HUDEP-2 (cell line): Measurements from ENCODE around the gene DAGLA.

Experiments used
- DNase-seq, 76 experiments: peaks; one replicate each; lab custom pipeline; 2025; ENCODE audit not compliant: unreplicated experiment in 76 of 76; lab: John Stamatoyannopoulos, UW

DAGLA gene

DNA sequence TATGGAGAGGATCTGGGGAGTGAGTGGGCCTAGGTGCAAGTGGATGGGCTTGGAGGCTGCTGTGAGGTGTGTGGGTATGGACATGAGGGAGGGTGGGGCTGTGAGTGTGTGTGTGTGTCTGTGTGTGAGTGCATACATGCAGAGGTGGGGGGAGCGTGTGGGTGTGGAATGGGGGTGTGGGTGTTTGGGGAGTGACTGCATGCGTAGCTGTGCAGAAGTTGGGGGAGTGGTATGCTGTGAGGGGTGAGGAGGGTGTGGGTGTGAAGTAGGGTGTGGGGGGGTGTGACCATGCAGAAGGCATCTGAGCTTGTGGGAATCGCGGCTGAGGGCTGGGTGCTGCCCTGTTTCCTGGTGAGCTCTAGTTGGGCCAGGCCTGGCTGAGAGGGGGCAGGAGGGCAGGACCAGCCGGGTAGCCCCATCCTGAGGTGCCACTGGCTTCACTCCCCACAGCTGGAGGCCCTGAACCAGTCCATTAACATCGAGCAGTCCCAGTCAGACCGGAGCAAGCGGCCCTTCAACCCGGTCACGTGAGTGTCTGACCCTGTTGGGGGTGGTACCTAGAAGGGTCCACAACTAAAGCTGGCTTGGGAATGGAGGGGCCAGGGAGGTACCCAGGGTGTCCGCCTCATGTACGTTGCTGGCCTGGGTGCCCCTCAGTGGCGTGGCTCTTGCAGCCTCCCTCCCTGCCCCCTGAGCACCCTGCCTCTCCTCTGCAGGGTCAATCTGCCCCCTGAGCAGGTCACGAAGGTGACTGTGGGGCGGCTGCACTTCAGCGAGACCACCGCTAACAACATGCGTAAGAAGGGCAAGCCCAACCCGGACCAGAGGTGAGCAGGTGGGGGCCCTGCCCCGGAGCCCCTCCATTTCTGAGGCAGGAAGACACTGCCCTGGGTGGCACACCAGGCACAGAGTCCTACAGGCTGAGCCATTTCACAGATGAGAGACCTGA, 95.7 kb downstream of the DAGLA start:
- DNase-seq: peak in 7 of 76 experiments; percentile 15 to 46 (median 23)

DNA sequence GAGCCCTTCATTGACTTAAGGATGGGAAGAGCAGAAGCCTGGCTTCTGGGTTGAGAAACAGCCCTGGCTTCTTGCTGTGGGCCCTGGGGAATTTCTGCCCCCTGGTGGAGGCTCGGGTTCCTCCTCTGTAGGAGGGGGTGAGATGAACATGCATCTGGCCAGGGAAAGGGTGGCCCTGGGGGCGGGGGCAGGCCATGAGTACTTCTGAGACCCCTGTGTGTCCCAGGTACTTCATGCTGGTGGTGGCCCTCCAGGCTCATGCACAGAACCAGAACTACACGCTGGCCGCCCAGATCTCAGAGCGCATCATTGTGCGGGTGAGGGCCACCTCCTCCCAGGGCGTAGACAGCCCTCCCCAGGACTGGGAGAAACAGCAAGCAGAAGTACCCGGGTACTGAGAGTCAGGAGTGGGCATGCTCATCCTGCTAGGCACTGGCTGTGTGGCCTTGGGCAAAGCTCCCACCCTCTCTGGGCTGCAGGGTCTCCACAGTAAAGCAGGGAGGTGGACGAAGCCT, 96.4 kb downstream of the DAGLA start:
- peak in 62 of 76 experiments; percentile 5 to 79 (median 52) for DNase-seq

DNA sequence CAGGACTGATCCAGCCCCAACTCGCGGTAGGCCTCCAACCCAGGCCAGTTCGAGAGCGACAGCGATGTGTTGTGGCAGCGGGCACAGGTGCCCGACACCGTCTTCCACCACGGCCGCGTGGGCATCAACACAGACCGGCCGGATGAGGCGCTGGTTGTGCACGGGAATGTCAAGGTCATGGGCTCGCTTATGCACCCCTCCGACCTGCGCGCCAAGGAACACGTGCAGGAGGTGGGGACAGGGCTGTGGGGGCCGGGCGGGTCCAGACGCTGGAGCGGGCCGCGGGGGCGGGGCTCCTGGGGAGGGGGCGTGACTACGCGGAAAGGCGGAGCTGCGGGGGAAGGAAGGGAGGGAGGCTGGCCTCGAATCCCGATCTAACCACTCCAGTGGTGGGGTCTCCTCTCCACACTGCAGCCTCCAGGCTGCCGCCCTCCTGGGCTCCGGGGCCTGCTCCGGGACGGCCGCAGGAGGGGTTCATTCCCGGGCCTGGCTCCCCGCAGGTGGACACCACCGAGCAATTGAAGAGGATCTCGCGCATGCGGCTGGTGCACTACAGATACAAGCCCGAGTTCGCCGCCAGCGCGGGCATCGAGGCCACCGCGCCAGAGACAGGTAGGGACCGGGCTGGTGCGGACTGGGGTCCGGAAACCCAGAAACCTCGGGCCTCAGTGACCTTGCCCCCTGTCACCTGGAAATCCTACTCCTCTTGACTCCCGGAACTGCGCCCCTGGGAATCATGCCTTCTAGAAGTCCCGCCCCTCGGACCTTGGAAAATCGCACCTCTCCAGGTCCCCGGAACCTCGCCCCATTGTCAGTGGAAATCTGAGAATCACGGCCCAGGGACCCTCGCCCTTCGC, 97.3 kb downstream of the DAGLA start:
- DNase-seq: peak in 15 of 76 experiments; percentile 6 to 42 (median 18)

DNA sequence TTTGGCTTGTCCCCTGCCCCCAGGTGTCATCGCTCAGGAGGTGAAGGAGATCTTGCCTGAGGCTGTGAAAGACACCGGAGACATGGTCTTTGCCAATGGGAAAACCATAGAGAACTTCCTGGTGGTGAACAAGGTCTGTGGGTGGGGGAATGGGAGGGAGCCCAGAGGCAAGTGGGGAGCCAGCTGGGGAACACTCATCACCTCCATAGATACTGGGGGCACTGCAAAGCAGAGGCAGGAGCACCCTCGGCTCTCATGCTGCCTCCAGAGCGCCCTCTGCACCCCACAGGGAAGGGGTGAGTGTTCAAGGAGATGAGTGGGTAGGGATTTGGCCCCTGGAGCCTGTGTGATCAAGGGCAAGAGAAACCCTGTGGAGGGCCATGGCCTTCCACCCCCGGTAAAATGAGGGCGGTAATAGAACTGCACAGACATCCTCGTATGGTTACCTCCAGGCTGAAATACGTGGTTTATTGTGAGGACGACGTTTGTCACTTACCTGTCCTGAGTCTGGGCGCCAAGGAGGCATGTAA, 98.2 kb downstream of the DAGLA start:
- no peak for DNase-seq

DNA sequence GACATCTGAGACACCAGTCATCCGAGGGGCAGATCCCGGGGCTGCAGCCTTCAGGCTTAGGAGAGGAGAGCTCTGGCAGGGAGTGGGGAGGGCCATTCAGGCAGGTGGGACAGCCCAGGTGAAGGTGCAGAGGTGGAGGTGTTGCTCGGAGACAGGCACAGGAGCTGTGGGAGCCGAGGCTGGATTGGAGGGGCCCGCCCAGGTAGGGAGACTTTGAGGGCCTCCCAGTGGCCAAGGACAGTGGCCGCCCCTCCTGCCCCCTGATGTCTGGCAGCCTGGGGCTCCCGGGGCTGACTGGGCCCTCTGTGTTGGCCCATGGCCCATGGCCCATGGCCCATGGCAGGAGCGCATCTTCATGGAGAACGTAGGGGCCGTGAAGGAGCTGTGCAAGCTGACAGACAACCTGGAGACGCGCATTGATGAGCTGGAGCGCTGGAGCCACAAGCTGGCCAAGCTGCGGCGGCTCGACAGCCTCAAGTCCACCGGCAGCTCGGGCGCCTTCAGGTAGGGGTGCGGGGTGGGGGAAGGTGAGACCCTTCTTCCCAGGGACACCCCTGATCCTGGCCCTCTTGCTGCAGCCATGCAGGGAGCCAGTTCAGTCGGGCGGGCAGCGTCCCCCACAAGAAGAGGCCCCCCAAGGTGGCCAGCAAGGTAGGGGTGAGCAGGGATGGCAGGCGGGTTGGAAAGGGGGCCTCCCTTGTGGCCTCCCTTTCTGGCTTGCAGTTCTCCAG, 98.9 kb downstream of the DAGLA start:
- DNase-seq: no peak

DNA sequence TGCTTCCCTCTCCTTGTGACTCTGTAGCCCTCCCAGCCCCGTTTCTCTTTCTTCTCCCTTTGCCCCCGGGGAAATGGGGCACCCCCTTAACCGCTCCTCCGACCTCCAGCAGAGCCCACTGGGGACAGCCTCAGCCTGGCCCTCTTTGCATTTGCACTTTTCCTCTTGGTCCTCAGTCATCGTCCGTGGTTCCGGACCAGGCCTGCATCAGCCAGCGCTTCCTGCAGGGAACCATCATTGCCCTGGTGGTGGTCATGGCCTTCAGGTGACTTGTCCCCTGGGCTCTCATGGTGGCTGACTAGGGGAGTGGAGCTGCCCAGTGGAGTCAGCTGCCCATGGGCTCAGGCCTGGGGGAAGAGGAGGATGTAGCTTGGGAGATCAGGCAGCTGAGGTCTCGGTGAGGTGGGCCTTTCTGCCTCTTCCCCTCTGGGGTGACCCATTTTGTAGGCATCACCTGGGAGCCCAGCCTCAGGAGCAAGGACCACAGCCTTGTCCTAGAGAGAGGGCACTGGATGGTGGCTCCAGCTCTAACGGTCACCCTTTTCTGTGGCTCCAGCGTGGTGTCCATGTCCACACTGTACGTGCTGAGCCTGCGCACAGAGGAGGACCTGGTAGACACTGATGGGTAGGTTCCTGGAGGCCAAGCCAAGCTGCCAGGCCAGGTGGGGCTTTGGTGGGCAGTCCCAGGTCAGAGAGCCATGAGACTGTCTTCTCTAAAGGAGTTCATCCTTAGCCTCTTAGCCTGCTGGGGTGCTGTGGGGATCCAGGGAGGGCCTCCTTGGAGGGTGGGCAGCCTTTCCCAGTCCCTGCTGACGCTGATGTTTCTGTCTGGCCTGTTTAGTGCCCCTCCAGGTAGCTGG, 99.7 kb downstream of the DAGLA start:
- no peak for DNase-seq

DNA sequence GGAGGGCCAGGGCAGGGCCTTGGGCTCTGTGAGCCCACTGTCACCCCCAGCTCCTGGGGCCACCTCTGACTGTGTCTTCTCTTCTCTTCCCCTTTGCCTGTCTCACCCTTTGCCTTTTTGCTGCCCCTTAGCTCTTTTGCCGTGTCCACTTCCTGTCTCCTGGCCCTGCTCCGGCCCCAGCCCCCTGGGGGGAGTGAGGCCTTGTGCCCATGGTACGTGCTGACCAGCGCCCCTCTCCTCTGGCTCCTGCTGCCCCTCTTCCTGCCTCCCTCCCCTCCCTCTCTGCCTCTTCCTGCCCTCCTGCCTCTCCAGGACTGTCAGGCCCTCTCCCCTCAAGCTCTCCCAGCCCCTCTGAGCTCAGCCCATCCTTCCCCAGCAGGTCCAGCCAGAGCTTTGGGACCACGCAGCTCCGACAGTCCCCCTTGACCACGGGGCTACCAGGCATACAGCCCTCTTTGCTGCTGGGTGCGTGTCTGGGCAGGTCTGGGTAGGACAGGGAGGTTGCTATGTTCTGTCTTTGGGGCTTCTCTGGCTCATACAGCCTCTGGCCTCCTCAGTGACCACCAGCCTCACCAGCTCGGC, 100.5 kb downstream of the DAGLA start:
- no peak for DNase-seq

DNA sequence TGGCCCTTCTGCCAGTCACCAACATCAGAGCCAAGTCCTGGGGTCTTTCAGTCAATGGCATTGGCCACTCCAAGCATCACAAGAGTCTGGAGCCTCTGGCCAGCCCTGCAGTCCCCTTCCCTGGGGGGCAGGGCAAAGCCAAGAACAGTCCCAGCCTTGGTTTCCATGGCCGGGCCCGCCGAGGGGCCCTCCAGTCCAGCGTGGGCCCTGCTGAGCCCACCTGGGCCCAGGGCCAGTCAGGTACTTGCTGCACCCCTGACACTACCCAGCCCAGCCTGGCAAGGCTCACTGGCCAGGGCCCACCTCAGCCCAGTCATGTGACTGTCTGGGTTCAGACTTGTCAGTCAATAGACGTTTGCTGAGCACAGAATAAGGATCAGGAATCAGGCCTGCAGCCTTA, 101.4 kb downstream of the DAGLA start:
- DNase-seq: no peak

DNA sequence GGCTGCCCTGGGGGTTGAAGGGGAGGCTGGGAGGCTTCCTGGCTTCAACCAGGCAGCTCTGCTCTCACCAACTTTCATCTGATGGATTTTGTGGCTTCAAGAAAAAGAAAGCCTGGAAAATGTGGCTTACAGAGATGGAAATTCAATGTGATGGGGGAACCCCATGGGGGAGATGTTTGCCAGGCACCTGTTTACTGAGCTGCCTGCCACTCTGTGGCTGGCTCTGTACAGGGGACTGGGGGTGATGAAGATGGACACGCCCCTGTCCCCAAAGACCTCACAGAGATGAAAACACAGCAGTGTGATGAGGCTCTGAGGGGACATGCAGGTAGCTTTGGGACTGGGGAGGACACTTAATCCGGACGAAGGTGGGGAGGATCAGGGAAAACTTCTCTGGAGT, 102.1 kb downstream of the DAGLA start:
- no peak for DNase-seq

DNA sequence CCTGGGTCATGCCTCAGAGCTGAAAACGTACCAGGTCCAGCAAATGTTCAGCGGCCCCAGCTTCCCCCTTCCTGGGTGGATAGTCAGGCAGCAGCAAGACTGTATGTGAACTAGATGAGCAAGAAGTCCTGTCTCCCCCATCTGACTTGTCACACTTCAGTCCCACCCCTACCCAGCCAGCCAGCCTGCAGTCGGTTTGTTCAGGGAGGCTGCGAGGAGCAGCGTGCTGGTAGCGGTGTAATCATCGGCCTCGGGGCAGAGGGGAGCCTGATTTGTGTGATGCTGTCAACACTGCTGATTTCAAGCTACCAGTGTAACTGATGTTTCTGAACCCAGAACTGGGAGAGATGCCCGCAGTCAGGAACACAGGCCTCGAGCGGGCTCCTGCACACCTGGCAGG, 102.7 kb downstream of the DAGLA start:
- DNase-seq: no peak

DNA sequence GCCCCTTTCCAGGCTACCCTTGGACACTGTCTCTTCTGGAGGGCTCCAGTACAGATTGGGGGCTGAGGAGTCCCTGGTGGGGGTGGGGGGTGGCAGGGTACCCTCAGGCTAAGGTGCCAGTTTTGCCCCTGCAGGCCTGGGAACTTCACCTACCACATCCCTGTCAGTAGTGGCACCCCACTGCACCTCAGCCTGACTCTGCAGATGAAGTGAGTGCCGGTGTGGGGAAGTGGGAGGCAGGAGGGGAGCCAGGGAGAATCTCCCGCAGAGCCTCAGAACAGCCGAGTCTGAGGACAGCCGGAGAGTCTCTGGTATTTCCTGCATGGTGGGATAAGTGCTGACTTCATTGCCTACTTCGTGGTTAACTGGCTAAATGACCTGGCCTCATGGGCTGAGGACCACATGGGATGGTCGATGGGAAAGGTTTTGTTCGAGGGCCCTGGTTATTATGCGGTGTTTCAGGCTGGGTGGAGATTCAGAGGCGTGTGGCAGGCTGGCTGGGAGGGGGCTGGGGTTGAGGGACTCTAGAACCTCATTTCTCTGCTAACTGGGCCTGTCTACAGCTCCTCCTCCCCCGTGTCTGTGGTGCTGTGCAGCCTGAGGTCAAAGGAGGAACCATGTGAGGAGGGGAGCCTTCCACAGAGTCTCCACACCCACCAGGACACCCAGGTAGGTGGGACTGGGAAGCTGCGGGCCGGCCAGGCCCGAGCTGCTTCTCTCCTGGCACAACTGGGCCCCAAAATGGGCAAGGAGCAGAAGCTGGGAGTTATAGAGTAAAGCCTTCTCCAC, 103.7 kb downstream of the DAGLA start:
- DNase-seq: no peak

DNA sequence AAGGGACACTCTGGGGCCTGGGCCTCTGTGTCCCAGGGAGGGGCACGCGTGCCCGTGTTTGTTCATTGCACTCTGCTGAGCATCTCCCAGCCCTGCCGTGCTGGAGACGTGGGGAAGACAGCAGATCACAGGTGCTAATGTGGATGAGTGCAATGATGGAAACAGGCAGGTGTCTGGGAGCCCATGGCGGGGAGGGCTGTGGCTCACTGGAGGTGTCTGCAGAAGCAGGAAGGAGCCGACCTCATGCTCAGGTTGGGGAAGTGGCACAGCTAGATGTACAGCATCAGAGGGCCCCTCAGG, 104.3 kb downstream of the DAGLA start:
- no peak for DNase-seq

DNA sequence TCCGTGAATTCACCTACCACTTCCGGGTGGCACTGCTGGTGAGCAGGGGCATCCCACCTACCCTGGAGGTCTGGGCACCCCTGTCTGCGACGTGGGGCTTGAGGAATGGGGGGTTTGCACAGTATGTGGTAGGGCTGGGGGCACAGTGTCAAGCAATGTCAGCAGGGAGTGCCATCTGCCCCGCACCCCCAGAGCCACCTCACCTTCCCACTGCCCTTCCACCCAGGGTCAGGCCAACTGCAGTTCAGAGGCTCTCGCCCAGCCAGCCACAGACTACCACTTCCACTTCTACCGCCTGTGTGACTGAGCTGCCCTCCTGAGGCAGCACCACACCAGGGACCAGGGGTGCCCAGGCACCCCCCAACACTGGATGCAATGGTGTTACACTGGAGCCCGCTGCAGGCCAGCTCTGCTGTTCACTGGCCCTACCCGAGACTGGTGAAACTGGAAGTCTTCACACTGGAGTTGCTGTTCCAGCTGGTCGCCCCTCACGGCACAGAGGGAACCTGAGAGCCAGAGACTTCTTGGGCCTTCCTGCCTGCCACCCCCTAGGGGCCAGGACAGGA, 105.7 kb downstream of the DAGLA start:
- DNase-seq: no peak

DNA sequence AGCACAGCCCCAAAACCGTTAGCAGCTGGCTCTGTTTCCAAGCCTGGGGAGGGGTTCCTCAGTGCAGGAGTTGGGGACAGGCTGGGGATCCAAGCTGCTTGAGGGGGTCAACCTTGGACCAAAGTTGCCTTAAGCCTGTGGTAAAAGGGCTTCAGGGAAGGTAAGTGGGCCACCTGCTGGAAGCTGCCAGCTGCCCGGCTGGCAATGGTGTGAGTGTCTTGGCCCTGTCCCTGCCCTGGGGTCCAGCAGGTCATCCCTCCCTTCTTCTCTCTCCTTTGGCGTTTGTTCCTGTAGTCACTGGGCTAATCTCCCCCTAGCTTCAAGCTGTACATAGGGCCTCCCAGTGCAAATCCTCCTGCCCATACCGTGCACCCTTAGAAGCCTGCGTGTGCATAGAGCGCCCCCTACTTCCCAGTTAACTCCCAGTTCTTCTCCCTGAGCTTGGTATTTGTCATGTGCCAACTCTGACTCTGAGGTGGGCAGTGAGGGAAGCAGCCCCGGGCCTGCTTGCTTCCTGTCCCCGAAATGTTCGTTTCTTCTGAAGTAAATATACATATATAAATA, 107.8 kb downstream of the DAGLA start:
- DNase-seq: peak in 48 of 76 experiments; percentile 5 to 64 (median 28)

DNA sequence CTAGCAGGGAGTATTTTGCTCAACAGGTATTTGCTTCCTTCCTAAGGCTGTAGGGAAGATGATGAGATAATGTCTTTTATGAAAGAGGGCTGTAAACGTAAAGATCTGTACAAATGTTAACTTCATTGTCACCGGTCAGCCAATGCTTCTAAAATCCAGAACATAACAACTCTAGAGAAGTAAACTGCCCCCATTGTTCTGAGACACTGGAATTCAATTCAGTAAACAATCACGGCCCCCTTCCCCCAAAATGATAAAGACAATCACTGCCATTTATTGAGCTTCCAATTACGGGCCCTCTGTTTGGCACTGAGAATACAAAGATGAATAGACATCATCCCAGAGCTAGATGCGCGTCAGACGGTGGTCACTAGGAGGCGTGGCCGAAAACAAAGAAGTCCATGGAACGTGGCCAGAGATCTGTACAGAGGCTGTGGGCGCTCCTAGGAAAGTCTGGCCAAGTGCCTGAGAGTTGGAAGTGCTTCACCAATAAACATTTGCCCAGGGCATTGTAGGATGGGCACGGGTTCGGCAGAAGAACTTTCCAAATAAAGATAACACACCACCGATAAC, 111.6 kb downstream of the DAGLA start:
- peak in 65 of 76 experiments; percentile 19 to 81 (median 54) for DNase-seq

DNA sequence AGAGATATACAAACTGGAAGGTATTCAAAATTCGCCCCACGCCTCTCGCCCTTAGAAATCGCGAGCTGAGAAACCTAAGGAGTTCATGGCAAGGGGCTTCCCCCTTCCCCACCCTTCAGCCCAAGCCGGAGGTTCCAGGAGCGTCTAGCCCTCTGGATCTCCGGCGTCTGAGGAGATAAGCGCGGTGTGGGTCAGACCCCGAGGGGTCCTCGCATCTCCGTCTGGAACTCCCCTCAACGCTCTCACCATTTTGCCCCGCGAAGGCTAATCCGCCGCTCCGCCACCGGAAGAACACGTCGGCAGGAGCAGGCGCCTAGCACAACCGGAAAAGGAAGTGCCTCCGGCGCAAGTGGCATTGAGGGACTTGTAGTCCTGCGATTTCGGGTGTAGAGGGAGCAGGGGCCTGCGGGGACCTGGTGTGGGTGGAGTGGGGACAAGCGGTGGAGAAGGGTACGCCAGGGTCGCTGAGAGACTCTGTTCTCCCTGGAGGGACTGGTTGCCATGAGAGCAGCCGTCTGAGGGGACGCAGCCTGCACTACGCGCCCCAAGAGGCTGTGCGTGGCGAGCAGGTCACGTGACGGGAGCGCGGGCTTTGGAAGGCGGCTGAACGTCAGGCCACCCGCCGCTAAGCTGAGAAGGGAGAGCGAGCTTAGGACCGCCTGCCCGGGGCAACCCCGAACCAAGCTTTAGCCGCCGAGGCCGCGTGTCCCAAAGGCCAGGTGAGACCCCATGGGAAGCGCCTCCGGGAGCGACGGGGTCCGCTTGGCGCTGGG, 112.3 kb downstream of the DAGLA start, which contains the start of the genes FEN1 and TMEM258:
FEN1 (plus strand) TSS at position 602 of the 773 bp plus-strand sequence. CDS start 2,451 bp downstream, outside the sequence.
TMEM258 (minus strand) TSS at position 290 of the 773 bp plus-strand sequence; CDS start at position 249, 41 bp downstream.
- DNase-seq: peak; percentile 18 to 97 (median 81)
